Caki2 (cell line): ENCODE data around the gene PLK4. TPM values are rescaled to one million over a fixed set of nuclear protein-coding genes. Genes with fewer than 3 reads are reported as not detected.
"Not testable (repeated sequence)": the region's sequence is repeated elsewhere in the genome, so short reads cannot be mapped to it uniquely, and the experiment has no call there.

Experiments
- DNase-seq: peaks from one replicate; pipeline ENCODE4 v3.0.0-alpha.2; 2015; ENCODE audit warnings: low read depth
- in situ Hi-C: cut with HindIII; loops from 2 replicates; pipeline ENCODE4 v1.10.0; 2016; ENCODE audit warnings: low sequenced_read_pairs, low pct_unique_long_range_greater_than_20kb, mixed read lengths
- total RNA-seq: library from RNA; depleted of rRNA; stranded (reverse); fragments of >200 nt; shearing (Covaris generic); gene quantifications from 2 replicates; pipeline ENCODE4 v1.2.3, GENCODE V29; 2014; ENCODE audit warnings: low replicate concordance; rRNA removed

PLK4 gene
- total RNA-seq, 1 experiment from 2014 or later: 11.5 TPM

- DNase-seq: no peak
- in situ Hi-C loops: no loop called here
Observed at GRCh38 chr4:127896069-127896468, 15.4 kb downstream of the PLK4 start.

GRCh38 chr4:127896528-127896927 is 15.8 kb downstream of the PLK4 start:
- in situ Hi-C loops: no loop called here
- no peak for DNase-seq

- in situ Hi-C loops, DNase-seq: not testable (repeated sequence)
Observed at GRCh38 chr4:127899682-127900081, 19.0 kb downstream of the PLK4 start.

GRCh38 chr4:127905029-127905428 is 24.3 kb downstream of the PLK4 start:
- in situ Hi-C loops: no loop called here
- DNase-seq: no peak

- in situ Hi-C loops: no loop called here
- DNase-seq: no peak
Observed at GRCh38 chr4:127916512-127916911, 35.8 kb downstream of the PLK4 start.

- DNase-seq: no peak
- in situ Hi-C loops: no loop called here
Observed at GRCh38 chr4:127917151-127917550, 36.5 kb downstream of the PLK4 start.

- DNase-seq: no peak
- in situ Hi-C loops: no loop called here
Observed at GRCh38 chr4:127920521-127920920, 39.8 kb downstream of the PLK4 start.

- no peak for DNase-seq
- in situ Hi-C loops: no loop called here
Observed at GRCh38 chr4:127922226-127922625, 41.5 kb downstream of the PLK4 start.

GRCh38 chr4:127925720-127926119 is 45.0 kb downstream of the PLK4 start:
- in situ Hi-C loops, DNase-seq: not testable (repeated sequence)

- in situ Hi-C loops: no loop called here
Observed at GRCh38 chr4:127930175-127930574, 49.5 kb downstream of the PLK4 start.

GRCh38 chr4:127931836-127932235 is 51.1 kb downstream of the PLK4 start:
- in situ Hi-C loops: not testable (repeated sequence)

More at GRCh38 chr4:127930175-127930574, 49.5 kb downstream of the PLK4 start:
- DNase-seq: no peak

GRCh38 chr4:127936974-127937373 is 56.3 kb downstream of the PLK4 start:
- no peak for DNase-seq
- in situ Hi-C loops: no loop called here

More at GRCh38 chr4:127931836-127932235, 51.1 kb downstream of the PLK4 start:
- DNase-seq: not testable (repeated sequence)

Other genes with a start within 250 kb of the PLK4 start
- 1.0 and 5.0 TPM in 2 replicates for gene INTU, start 247.9 kb upstream of the PLK4 start, total RNA-seq
- not detected in 2 replicates for gene SLC25A31, start 150.5 kb upstream of the PLK4 start, total RNA-seq
- 16.2 and 17.7 TPM in 2 replicates for gene HSPA4L, start 98.6 kb upstream of the PLK4 start, total RNA-seq
- gene MFSD8, start 84.3 kb downstream of the PLK4 start, total RNA-seq: 14.9 and 15.9 TPM in 2 replicates
- 2.6 and 6.4 TPM in 2 replicates for gene ABHD18, start 84.5 kb downstream of the PLK4 start, total RNA-seq
- 17.6 and 25.3 TPM in 2 replicates for gene LARP1B, start 180.4 kb downstream of the PLK4 start, total RNA-seq